K562 (cell line): Measurements from ENCODE around the gene RHD. TPM values are rescaled to one million over a fixed set of nuclear protein-coding genes. Genes with fewer than 3 reads are reported as not detected.

Experiments
- CTCF ChIP-seq, 3 experiments: IDR thresholded peaks in 2 of 3; conservative IDR thresholded peaks in 1 of 3; 2 replicates each; pipeline ENCODE4 v1.5.1; 2011 to 2012; ENCODE audit warnings: low read length in 3 of 3, mild to moderate bottlenecking in 3 of 3, control low read depth in 2 of 3, improper control_type of control experiment in 1 of 3, inconsistent platforms in 1 of 3, low read depth in 1 of 3, mixed read lengths in 1 of 3, moderate library complexity in 1 of 3; ENCODE audit not compliant: insufficient read depth in 2 of 3
- ETV6 ChIP-seq, 3 experiments: fragments of 150-350 bp in 1 of 3; sonication (generic) in 1 of 3; formaldehyde crosslinking in 1 of 3; IDR thresholded peaks; 2 replicates each; pipeline versions ENCODE4 v1.6.1 to v1.8.0; 2014 to 2022; ENCODE audit warnings: borderline replicate concordance in 2 of 3, low read depth in 2 of 3, antibody characterized with exemption in 1 of 3, low read length in 1 of 3, mild to moderate bottlenecking in 1 of 3, missing genetic modification reagents in 1 of 3
- HCFC1 ChIP-seq: IDR thresholded peaks from 2 replicates; pipeline ENCODE4 v1.6.1; 2012; ENCODE audit warnings: low read depth, low read length, improper control_type of control experiment
- HDAC2 ChIP-seq: fragments of 450-650 bp; IDR thresholded peaks from 2 replicates; pipeline ENCODE4 v1.6.1; 2016; ENCODE audit warnings: mild to moderate bottlenecking
- HNRNPLL ChIP-seq: fragments of 200-400 bp; formaldehyde crosslinking; IDR thresholded peaks from 2 replicates; pipeline ENCODE4 v1.6.1; 2017; ENCODE audit warnings: low read length, low read depth, mild to moderate bottlenecking; ENCODE audit not compliant: poor library complexity, severe bottlenecking
- POU5F1 ChIP-seq: fragments of 150-350 bp; IDR thresholded peaks from 2 replicates; pipeline ENCODE4 v1.6.1; 2014; ENCODE audit warnings: borderline replicate concordance, low read length, low read depth, mild to moderate bottlenecking; ENCODE audit not compliant: partially characterized antibody
- PRDM10 ChIP-seq: fragments of 450-650 bp; IDR thresholded peaks from 2 replicates; pipeline ENCODE4 v1.6.1; 2018; ENCODE audit not compliant: partially characterized antibody
- SMARCC2 ChIP-seq: fragments of 450-650 bp; IDR thresholded peaks from 2 replicates; pipeline ENCODE4 v1.6.1; 2017; ENCODE audit warnings: antibody characterized with exemption, moderate library complexity, mild to moderate bottlenecking, low read depth
- TEAD1 ChIP-seq, 2 experiments: fragments of 450-650 bp in 1 of 2; sonication (generic) in 1 of 2; formaldehyde crosslinking; IDR thresholded peaks; 2 replicates each; pipeline versions ENCODE4 v1.4.0 to v1.8.0; 2020 to 2022; ENCODE audit warnings: mild to moderate bottlenecking in 2 of 2, missing genetic modification reagents in 1 of 2
- YBX1 ChIP-seq: fragments of 450-650 bp; IDR thresholded peaks from 2 replicates; pipeline ENCODE4 v1.7.1; 2016; ENCODE audit warnings: mild to moderate bottlenecking
- polyA plus RNA-seq, 8 experiments: library from polyadenylated mRNA; depleted of rRNA in 4 of 8; stranded (reverse) in 5 of 8; unstranded in 3 of 8; fragments of >200 nt; fragmentation: Nextera tagmentation in 2 of 8; fragmentation: Illumina TruSeq in 1 of 8; extraction: Ambion mirVana in 2 of 8; extraction: Trizol in 1 of 8; gene quantifications; 2 replicates each; pipeline versions ENCODE4 v1.2.1 to v1.2.3, GENCODE V29; 2011 to 2014; ENCODE audit warnings: inconsistent platforms in 1 of 8, missing spikeins in 1 of 8
- total RNA-seq, 7 experiments: library from RNA; depleted of rRNA in 6 of 7; stranded (reverse); fragments of >200 nt in 6 of 7; fragmentation: Illumina TruSeq in 2 of 7; extraction: Trizol in 2 of 7; gene quantifications; 2 replicates each; pipeline versions ENCODE4 v1.2.1 to v1.2.3, GENCODE V29; 2011 to 2021; ENCODE audit warnings: low replicate concordance in 1 of 7
- TF ChIP-seq, protein P1 (sequence below): IDR thresholded peaks from 2 replicates; pipeline ENCODE4 v1.6.1; 2011; ENCODE audit warnings: borderline replicate concordance, low read depth, mild to moderate bottlenecking, moderate library complexity, low read length; ENCODE audit not compliant: insufficient read depth, poor library complexity, severe bottlenecking

The RHD gene
- total and polyA plus RNA-seq, 9 of the 15 experiments (the other 6 are each of a cell fraction or from before 2014, with no cell fraction given) = 8.8 to 32.4 (median 15.0) TPM

- 0 out of 4 replicates have a peak, but pooled peaks of 1 of the 2 experiments have one; percentile 6 for TF ChIP-seq ETV6 (IDR thresholded peaks at IDR 0.05; ENCODE audit: borderline replicate concordance in 1 of 2, low read depth in 2 of 2, low read length in 1 of 2)
- TF ChIP-seq ETV6 (CRISPR knock-in tag; IDR thresholded peaks at IDR 0.05; ENCODE audit: borderline replicate concordance) = no peak
- TF ChIP-seq CTCF (IDR thresholded peaks at IDR 0.05 in 2 of 3, conservative IDR thresholded peaks at IDR 0.05 in 1 of 3; ENCODE audit: insufficient read depth in 2 of 3, low read depth in 1 of 3, low read length in 3 of 3) = 0 out of 6 replicates have a peak, but pooled peaks of 1 of the 3 experiments have one; percentile 23
- no peak for TF ChIP-seq HCFC1
- TF ChIP-seq SMARCC2 = no peak
- TF ChIP-seq HNRNPLL = peak; percentile 96
- no peak for TF ChIP-seq POU5F1
- no peak for TF ChIP-seq YBX1
- TF ChIP-seq PRDM10 = peak; percentile 16
- TF ChIP-seq, protein P1, sequence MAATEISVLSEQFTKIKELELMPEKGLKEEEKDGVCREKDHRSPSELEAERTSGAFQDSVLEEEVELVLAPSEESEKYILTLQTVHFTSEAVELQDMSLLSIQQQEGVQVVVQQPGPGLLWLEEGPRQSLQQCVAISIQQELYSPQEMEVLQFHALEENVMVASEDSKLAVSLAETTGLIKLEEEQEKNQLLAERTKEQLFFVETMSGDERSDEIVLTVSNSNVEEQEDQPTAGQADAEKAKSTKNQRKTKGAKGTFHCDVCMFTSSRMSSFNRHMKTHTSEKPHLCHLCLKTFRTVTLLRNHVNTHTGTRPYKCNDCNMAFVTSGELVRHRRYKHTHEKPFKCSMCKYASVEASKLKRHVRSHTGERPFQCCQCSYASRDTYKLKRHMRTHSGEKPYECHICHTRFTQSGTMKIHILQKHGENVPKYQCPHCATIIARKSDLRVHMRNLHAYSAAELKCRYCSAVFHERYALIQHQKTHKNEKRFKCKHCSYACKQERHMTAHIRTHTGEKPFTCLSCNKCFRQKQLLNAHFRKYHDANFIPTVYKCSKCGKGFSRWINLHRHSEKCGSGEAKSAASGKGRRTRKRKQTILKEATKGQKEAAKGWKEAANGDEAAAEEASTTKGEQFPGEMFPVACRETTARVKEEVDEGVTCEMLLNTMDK = peak; percentile 29
- 0 out of 4 replicates have a peak, but pooled peaks of 1 of the 2 experiments have one; percentile 30 for TF ChIP-seq TEAD1 (CRISPR knock-in tag; IDR thresholded peaks at IDR 0.05)
- TF ChIP-seq HDAC2 = 0 out of 2 replicates have a peak, but pooled peaks have one; percentile 13
- TF ChIP-seq, all 486 proteins: peak for 47
Observed at GRCh38 chr1:25246600-25247023, 25.7 kb upstream of the RHD start (continued).
